ENCODE measurements around the gene DMAC2L.
A peak's percentile ranks its signal among the peaks of the same experiment; 100 is the strongest.

DMAC2L gene

GRCh38 chr14:50340045-50340444 lies 27.9 kb downstream of the DMAC2L start:
- ChIA-PET POLR2A (no interaction called here), CTCF (no interaction called here)
- no peak for TF ChIP-seq CTCF (IDR thresholded peaks at IDR 0.05; ENCODE audit: insufficient read depth, low read length, missing control alignments)
- DNase-seq (ENCODE audit: low read depth, low spot score) = no peak
- H3K4me3 ChIP-seq (ENCODE audit: low read depth, low read length) = no peak overlapping the region

GRCh38 chr14:50340963-50341362 lies 28.8 kb downstream of the DMAC2L start:
- peak; percentile 1 for TF ChIP-seq CTCF (IDR thresholded peaks at IDR 0.05; ENCODE audit: insufficient read depth, low read length, missing control alignments)
- H3K4me3 ChIP-seq (ENCODE audit: low read depth, low read length) = no peak overlapping the region
- CTCF ChIA-PET = no interaction called here
- POLR2A ChIA-PET = no interaction called here
- no peak for DNase-seq (ENCODE audit: low read depth, low spot score)

- ChIA-PET POLR2A (no interaction called here), CTCF (interaction anchor here (0.6 to 1.4 kb wide), 10 partner anchors 9 to 190 kb away, joined by 3 to 6 read pairs (median 3); partner anchors contain the start of gene MAP4K5)
- TF ChIP-seq CTCF (IDR thresholded peaks at IDR 0.05; ENCODE audit: insufficient read depth, low read length, missing control alignments) = peak; percentile 64
- DNase-seq (ENCODE audit: low read depth, low spot score) = peak; percentile 28
- peak overlapping the region; percentile 24 for H3K4me3 ChIP-seq (ENCODE audit: low read depth, low read length)
These were observed 30.3 kb downstream of the DMAC2L start for GRCh38 chr14:50342221-50343078.

GRCh38 chr14:50343434-50343833 lies 31.3 kb downstream of the DMAC2L start:
- ChIA-PET CTCF (interaction anchor here (1.0 to 2.6 kb wide), 6 partner anchors 8 to 188 kb away, joined by 3 to 15 read pairs (median 6); partner anchors contain the start of gene MAP4K5), POLR2A (no interaction called here)
- H3K4me3 ChIP-seq (ENCODE audit: low read depth, low read length) = no peak overlapping the region
- TF ChIP-seq CTCF (IDR thresholded peaks at IDR 0.05; ENCODE audit: insufficient read depth, low read length, missing control alignments) = no peak
- no peak for DNase-seq (ENCODE audit: low read depth, low spot score)

GRCh38 chr14:50344116-50344775 lies 32.1 kb downstream of the DMAC2L start:
- DNase-seq (ENCODE audit: low read depth, low spot score) = no peak
- no peak overlapping the region for H3K4me3 ChIP-seq (ENCODE audit: low read depth, low read length)
- no peak for TF ChIP-seq CTCF (IDR thresholded peaks at IDR 0.05; ENCODE audit: insufficient read depth, low read length, missing control alignments)
- CTCF ChIA-PET = interaction anchor here (0.9 to 2.6 kb wide), 5 partner anchors 9 to 187 kb away, joined by 3 to 15 read pairs (median 7); partner anchors contain the start of gene MAP4K5
- POLR2A ChIA-PET = interaction anchor here (0.6 to 1.2 kb wide), 2 partner anchors 8 to 12 kb away, joined by 3 to 4 read pairs; no protein-coding TSS in a partner anchor
